Measurements from ENCODE around the gene TMEM245.

DNA sequence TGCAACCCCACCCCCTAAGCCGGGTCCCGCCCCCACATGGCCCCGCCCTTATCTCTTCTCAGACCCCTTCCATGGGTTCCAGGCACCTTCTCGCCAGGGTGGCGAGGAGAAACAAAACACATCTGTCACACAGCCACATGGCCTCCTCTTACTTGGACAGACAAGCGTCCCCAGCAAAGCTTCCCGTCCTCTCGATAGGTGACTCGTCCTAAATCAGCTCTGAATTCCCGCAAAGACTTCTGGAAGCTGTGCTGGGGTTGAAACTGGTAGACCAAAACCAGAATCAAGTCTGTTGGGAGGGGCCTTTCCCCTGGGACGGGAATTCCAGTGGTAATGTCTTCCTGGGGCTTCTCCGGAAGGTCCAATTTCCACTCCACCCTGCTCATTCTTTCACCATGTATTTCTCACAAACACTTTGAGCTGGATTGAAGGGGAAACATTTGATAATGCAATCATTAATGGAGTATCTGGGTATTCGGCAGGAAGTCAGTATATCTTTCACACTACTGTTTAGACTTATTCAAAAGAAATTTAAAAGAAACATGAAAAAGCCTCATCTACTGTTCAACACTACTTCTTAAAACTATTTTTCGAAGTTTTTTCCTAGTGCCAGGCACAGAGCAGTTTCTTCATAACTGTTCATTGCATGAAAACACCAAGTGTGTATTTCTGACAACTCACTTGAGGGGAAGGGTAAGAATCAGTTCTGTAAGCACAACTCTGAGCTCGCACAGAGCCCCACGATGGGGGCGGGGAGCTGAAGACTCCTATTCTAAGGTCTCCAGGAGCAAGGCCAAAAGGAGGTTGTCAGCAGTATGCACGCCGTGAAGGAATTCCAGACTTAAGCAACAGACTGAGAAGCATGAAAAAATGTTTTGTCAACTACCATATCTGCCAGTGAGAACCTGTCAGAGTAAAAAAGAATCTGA lies 105.8 kb downstream of the TMEM245 start:
- TF ChIP-seq, protein P1, sequence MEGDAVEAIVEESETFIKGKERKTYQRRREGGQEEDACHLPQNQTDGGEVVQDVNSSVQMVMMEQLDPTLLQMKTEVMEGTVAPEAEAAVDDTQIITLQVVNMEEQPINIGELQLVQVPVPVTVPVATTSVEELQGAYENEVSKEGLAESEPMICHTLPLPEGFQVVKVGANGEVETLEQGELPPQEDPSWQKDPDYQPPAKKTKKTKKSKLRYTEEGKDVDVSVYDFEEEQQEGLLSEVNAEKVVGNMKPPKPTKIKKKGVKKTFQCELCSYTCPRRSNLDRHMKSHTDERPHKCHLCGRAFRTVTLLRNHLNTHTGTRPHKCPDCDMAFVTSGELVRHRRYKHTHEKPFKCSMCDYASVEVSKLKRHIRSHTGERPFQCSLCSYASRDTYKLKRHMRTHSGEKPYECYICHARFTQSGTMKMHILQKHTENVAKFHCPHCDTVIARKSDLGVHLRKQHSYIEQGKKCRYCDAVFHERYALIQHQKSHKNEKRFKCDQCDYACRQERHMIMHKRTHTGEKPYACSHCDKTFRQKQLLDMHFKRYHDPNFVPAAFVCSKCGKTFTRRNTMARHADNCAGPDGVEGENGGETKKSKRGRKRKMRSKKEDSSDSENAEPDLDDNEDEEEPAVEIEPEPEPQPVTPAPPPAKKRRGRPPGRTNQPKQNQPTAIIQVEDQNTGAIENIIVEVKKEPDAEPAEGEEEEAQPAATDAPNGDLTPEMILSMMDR (IDR thresholded peaks at IDR 0.05) = no peak
- no peak for TF ChIP-seq POLR2A (IDR thresholded peaks at IDR 0.05)
